Large intestine (tissue), 3 donors: ENCODE data around the gene ZFPM1. TPM values are rescaled to one million over a fixed set of nuclear protein-coding genes. Genes with fewer than 3 reads are reported as not detected.

ENCODE experiments used
- DNase-seq, 2 donors: peaks; one replicate each; pipeline versions ENCODE4 v3.0.0 to v3.0.0-alpha.2; 2013
- H3K27ac ChIP-seq: one replicate; pipeline ENCODE4 v1.5.1; 2013; ENCODE audit warnings: low read length
- H3K27me3 ChIP-seq: 2 replicates; pipeline ENCODE4 v1.6.1; 2013; ENCODE audit warnings: low read length; ENCODE audit not compliant: control insufficient read depth, insufficient read depth
- H3K36me3 ChIP-seq: 2 replicates; pipeline ENCODE4 v1.6.1; 2013; ENCODE audit warnings: low read length; ENCODE audit not compliant: control insufficient read depth, insufficient read depth
- H3K4me1 ChIP-seq: one replicate; pipeline ENCODE4 v1.6.1; 2013; ENCODE audit warnings: low read length; ENCODE audit not compliant: control insufficient read depth, insufficient read depth
- H3K4me3 ChIP-seq: one replicate; pipeline ENCODE4 v1.5.1; 2013; ENCODE audit warnings: low read length
- H3K9me3 ChIP-seq: one replicate; pipeline ENCODE4 v1.6.1; 2013; ENCODE audit warnings: mild to moderate bottlenecking, low read depth, low read length, moderate library complexity; ENCODE audit not compliant: control insufficient read depth
- WGBS: methylation state at CpG from one replicate; pipeline ENCODE4 v1.1.5; 2013; ENCODE audit warnings: low lambda C conversion rate; ENCODE audit not compliant: insufficient coverage; 5-methylcytosine and 5-hydroxymethylcytosine counted together
- polyA plus RNA-seq: library from polyadenylated mRNA; unstranded; fragments of 120-200 nt; gene quantifications from one replicate; pipeline ENCODE4 v1.2.1, GENCODE V29; 2013

Gene ZFPM1
- polyA plus RNA-seq, 1 donor = 27.2 TPM

- Histone ChIP-seq H3K4me1 (peaks cover 14% of the 10 kb centered on the region), H3K27ac (no peak overlapping the region), H3K9me3 (peaks cover 5% of the 10 kb centered on the region), H3K36me3 (no peaks in the 10 kb centered on the region), H3K4me3 (no peak overlapping the region), H3K27me3 (peaks cover 3% of the 10 kb centered on the region)
- 100% methylated on average over 1 of the region's 5 CpGs for WGBS
- DNase-seq = peak in 1 of 2 donors; percentile 42
Observed at GRCh38 chr16:88449267-88449561, 3.9 kb upstream of the ZFPM1 start.

DNA sequence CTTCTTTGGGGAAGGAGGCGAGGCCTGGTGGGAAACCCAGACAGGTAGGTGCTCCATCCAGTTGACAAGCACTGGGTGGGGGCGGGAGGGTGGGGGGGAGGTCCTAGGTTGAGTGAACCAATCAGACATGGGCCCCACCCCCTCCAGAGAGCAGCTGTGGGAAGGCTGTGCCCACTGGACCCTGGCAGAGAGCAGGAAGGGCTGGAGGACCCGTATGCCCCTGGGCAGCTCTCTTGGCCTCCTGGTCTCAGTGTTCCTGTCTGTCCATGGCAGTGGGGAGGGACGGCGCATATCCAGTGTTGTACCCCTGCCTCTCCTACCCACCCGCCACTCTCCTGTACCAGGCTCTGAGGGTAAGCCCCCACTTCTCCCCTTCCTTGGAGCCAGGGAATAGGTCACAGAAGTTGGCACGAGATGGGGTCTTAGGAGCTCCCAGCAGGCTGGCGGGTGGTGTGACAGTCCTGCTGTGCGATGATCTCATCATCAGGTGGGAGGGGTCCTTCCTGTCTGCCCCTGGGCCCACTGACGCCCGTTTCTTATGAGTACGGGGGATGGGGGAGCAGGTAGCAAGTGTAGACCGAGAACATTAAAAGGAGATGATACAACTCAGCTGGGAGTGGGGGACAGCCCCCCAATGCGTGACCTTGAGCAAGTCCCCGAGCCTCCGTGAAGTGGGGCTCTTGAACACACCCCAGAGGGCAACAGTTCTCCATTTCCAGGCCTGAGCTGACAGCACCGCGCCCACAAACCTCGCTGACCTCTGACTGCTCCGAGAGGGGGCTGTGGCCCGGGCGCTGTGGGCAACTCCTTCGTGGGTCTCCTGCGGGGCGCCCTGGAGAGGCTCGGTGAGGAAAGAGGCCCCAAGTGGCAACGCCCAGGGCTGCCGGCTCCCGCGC, 1.2 kb upstream of the ZFPM1 start:
- H3K4me1 ChIP-seq = peaks cover 21% of the 10 kb centered on the region
- no peak for DNase-seq
- peaks cover 5% of the 10 kb centered on the region for H3K9me3 ChIP-seq
- peak overlapping the region; percentile 56 for H3K4me3 ChIP-seq
- WGBS = no CpG with 5 or more reads among the region's 30 CpGs
- no peak overlapping the region for H3K27ac ChIP-seq
- H3K36me3 ChIP-seq = no peaks in the 10 kb centered on the region
- peaks cover 17% of the 10 kb centered on the region for H3K27me3 ChIP-seq

DNA sequence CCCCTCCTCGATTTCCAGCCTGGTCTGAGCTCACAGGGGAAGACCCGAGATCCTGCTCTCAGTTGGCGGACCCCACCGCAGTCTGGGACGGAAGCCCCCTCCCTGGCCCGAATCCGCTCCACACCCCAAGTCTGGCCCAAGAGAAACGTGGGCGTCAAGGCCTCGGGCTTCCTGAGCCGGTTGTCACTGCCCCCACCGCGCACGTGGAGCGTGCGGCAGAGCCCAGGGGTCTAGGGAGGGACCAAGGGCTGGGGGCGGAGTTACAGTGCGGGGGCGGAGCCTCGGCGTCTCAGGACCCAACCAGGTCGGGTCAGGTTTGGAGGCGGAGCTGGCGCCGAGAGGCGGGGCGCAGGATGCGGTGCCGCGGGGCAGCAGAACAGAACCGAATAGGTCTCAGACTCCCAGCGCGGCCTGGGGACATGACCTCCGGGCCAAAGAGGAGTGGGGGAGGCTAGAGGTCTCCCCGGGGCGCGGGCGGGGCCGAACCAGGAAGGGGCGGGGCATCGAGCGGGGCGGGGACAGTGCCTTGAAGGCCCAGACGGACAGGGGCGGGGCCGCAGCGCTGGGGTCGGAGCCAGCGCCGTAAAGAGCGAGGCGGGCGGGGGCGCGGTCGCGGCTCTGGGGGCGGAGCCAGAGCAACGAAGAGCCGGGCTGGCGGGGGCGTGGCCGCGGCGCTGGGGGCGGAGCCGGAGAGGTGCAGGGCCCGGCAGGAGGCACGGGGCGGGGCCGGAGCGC, 431 bp upstream of the ZFPM1 start:
- Histone ChIP-seq H3K36me3 (no peaks in the 10 kb centered on the region), H3K4me1 (peaks cover 25% of the 10 kb centered on the region), H3K27ac (peak overlapping the region; percentile 40), H3K4me3 (peak overlapping the region; percentile 56), H3K9me3 (peaks cover 5% of the 10 kb centered on the region), H3K27me3 (peaks cover 17% of the 10 kb centered on the region)
- WGBS = no CpG with 5 or more reads among the region's 72 CpGs
- peak; percentile 96 to 97 for DNase-seq

GRCh38 chr16:88453611-88454522, 787 bp downstream of the ZFPM1 start:
- Histone ChIP-seq H3K9me3 (peaks cover 5% of the 10 kb centered on the region), H3K4me3 (peak overlapping the region; percentile 67), H3K27me3 (peaks cover 17% of the 10 kb centered on the region), H3K27ac (peak overlapping the region; percentile 69), H3K36me3 (peaks cover 11% of the 10 kb centered on the region), H3K4me1 (peaks cover 33% of the 10 kb centered on the region)
- no CpG with 5 or more reads among the region's 89 CpGs for WGBS
- peak in 1 of 2 donors; percentile 57 for DNase-seq

DNA sequence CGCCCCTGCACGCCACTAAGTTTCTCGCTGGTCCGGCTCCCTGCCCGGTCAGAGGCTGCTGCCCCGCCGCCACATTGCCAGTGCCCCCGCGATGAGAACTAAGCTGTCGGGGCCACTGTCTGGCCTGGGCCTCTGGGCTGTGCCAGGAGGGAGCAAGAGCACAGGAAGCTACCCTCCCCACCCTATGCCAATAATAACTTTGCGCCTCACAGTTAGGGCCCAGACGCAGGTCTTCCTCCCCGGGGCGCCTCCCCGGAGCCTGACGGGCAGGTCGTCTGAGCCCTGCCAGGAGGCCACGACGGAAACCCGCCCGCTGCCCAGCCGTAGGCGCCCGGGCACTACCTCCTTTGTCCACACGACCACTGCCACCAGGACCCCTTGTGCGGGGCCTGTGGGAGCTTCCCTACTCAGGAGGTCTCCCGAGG, 1.5 kb downstream of the ZFPM1 start:
- DNase-seq = peak in 1 of 2 donors; percentile 47
- peak overlapping the region; percentile 69 for H3K27ac ChIP-seq
- H3K4me3 ChIP-seq = peak overlapping the region; percentile 67
- H3K36me3 ChIP-seq = peaks cover 11% of the 10 kb centered on the region
- H3K9me3 ChIP-seq = peaks cover 5% of the 10 kb centered on the region
- peaks cover 17% of the 10 kb centered on the region for H3K27me3 ChIP-seq
- peaks cover 39% of the 10 kb centered on the region for H3K4me1 ChIP-seq
- no CpG with 5 or more reads among the region's 27 CpGs for WGBS

DNA sequence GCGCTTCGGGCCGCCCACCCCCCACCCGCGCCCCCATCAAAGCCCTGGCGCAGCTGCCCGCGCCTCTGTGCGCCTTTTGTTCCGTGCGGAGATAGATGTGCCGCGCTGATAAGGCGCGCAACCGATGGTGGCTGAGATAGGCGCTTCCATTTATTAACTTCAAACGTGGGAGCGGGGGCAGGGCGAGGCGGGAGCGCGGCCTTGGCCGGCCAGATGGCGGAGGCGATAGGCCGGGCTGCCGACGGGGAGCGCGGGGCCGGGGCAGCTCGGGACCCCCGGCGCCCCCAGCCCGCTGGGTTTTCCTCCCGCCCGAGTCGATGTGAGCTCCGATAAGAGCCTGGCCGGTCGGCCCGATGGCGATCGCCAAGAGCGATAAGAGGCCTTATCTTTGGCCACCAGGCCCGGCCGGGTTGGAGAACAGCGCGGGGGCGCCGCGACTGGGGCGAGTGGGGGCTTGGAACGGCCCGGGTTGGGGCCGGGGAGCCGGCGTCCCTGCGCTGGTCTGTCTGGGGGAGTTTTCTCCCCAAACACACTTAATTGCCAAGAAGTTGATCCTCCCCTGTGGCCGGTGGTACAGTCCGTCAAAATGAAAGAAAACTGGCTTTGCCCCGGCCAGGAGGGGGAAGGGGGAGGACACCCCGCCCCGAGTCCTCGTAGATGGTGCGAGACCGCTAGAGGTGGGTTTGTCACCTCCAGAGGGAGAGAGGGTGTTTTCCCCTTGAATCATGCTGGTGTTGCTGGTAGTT, 2.7 kb downstream of the ZFPM1 start:
- Histone ChIP-seq H3K4me1 (peaks cover 50% of the 10 kb centered on the region), H3K27ac (peak overlapping the region; percentile 61), H3K9me3 (peaks cover 5% of the 10 kb centered on the region), H3K36me3 (peaks cover 11% of the 10 kb centered on the region), H3K4me3 (peak overlapping the region; percentile 67), H3K27me3 (peaks cover 17% of the 10 kb centered on the region)
- no CpG with 5 or more reads among the region's 68 CpGs for WGBS
- DNase-seq = peak in 1 of 2 donors; percentile 58

DNA sequence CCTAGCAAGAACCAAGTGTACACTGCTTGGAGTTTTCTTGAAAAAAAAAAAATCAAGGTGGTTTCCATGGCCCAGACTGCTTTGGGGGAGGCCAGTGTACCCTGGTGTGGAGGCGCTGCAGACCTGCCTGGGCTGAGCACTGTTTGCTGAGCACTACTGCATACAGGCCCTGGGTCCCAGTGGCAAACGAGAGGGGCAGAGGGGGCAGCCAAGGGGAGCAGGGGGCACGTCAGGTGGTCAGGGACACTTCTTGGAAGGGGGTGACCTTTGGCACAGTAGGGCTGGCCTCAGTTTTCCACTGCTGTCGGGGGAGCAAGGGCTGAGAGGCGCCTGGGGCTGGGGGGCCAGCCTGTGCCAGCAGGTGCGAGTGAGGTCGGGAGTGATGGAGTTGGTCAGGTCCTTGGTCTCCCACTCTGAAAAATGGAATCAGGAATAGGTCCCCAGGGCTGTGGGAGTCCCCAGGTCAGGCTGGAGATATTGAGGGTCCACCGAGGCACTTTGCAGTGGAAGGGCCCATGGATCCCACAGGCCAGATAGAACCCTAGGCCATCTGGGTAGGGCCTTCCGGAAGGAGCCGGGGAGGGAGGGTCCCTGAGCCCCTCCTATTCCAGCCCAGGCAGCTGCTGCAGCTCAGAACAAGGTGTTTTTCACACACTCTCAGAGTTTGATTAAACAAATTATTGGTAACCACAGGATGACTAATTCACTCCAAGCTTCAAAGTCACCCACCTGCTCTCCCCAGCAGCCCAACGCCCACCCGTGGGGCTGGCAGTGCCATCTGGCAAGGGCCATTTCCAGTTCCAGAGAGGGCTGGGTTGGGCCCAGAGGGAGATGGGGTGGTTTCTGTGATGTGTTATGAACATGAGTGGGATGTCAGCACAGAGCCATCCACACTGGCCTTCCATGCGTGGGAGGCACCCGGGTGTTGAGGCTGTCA, 3.5 kb downstream of the ZFPM1 start:
- H3K4me3 ChIP-seq = peak overlapping the region; percentile 67
- H3K27ac ChIP-seq = peak overlapping the region; percentile 61
- H3K4me1 ChIP-seq = peaks cover 56% of the 10 kb centered on the region
- H3K27me3 ChIP-seq = peaks cover 17% of the 10 kb centered on the region
- WGBS = no CpG with 5 or more reads among the region's 14 CpGs
- no peak for DNase-seq
- H3K36me3 ChIP-seq = peaks cover 11% of the 10 kb centered on the region
- H3K9me3 ChIP-seq = peaks cover 5% of the 10 kb centered on the region

DNA sequence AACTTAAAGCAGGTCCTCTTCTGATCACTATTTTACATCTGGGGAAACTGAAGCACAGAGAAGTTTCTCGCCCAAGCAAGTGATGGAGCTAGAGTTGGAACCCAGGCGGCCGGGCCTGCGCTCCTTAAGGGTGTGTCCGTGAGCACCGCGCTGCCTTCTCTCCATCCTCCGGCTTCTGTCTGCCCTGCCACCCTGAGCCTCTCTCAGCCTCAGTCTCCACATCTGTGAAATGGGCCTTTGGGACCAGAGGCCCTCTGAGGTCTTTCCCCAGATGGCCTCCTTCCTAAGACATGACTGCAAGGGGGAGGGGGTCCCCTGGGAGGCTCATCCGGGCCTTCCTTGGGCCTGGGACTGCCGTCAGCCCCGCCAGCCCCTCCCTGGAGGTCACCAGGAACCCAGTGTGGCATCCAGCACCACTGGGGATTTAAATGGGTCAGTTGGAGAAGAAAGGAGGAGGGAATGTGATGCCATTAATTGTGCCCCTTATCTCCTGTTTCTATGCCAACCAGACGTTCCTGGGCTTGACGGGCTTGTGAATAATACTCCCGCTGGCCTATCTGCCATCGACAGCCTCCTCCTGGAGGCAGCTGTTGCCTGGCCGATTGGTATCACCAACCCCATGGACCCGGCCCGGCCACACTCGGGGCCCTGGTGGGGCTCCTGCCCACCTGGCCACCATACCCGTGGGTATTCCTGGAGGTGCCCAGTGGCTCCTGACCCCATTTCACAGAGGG, 5.1 kb downstream of the ZFPM1 start:
- Histone ChIP-seq H3K4me1 (peaks cover 62% of the 10 kb centered on the region), H3K36me3 (peaks cover 15% of the 10 kb centered on the region), H3K9me3 (no peaks in the 10 kb centered on the region), H3K27me3 (peaks cover 17% of the 10 kb centered on the region), H3K27ac (no peak overlapping the region), H3K4me3 (no peak overlapping the region)
- no peak for DNase-seq
- WGBS = no CpG with 5 or more reads among the region's 20 CpGs
